ENCODE results near the gene RING1.

RING1 gene

DNA sequence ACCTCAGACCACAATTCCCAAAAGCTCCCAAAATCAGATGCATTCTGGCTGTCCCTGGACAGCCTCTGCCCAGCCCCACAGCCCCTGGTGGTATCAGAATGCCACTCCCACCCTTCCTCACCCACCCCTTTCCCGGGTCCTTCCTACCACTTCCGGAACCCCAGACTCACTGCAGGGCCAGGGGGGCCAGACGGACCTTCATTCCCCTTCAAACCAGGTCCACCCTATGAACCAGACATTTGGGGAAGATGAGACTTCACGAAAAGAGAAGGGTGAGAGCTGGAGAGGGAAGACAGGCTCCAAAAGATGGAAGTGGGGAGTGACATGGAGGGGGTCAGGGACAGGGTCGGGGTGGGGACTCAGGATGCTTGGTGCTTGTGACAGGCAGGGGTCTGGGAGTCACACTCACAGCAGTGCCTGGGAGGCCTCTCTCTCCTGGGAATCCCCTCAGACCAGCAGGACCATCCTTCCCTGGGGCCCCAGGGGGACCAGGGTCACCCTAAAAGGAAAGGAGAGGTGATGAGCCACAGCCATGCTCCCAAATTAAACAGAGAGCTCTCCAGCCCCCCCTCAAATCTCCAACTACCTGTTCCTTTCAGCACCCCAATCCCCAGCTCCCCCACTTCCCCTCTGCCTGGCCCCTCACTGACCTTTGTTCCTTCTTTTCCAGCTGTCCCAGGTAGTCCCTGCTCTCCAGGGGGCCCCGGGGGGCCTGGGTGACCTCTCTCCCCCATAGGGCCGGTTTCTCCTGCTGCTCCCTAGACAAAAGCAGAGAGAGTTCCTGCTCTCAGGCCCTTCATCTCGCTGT, 36.2 kb upstream of the RING1 start:
- no peak for DNase-seq (ENCODE audit: low read depth in 2 of 2)

DNA sequence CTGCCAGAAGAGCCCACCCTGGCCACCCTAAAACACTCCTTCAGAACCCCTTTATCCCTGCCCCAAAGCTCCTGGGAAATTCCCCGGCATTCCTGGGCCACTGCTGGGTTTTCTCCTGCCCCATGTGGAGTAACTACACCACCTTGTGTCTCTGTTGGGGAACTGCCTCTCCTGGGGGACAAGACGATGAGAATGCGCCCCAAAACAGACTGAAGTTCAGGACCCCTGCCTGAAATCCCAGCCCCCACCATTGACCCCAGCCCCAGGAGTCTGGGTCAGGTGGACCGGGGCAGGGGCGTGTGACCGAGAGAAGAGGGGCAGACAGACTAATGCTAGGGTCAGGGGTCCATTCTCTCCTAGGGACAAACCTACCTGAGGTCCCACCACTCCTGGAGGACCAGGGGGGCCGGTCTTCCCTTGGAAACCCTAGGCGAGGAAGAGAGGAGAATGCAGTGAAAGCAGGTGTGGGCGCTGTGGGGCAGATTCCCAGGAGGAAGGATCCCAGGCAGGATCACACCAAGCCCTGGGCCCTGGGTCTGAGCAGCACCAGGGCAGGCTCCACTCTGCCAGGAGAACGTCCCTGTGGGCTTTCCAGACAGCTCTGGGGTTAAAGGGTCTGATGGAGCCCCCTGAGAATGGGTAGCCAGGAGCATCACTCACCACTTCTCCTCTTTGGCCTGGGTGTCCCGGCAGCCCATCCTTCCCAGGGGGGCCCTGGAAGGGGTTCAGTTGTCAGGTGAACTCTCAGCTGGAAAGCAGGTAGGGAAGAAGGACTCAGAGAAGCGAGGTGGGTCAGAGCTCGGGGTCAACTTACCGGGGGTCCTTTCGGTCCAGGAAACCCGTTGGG, 35.4 kb upstream of the RING1 start:
- no peak for DNase-seq (ENCODE audit: low read depth in 2 of 2)

DNA sequence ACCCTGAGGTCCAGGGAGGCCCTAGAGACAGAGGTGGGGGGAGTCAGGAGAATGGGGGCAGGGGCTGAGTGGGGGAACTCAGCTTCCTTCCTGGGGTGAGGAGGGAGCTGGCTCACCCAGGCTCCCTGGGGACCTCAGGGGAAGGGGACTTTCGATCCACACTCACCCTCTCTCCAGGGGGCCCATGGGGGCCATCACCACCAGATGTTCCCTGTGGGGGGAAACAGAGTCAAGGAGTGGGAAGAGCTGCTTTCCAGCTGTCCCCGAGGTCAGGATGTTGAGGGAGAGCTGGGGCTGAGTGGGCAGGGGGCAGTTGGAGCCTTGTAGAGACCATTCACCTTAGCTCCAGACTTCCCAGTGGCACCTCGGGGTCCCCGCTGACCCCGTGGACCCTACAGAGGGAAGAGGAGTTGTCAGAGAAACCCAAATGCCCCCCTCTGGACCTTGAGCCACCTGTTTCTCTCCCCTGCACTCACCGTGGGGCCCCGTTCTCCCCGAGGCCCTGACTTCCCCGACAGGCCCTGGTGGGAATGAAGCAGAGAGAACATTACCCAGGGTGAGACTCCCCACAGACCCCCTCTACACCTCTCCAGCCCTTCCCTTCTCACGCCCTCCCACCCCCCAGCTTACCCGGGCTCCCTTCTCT, 34.6 kb upstream of the RING1 start:
- DNase-seq (ENCODE audit: low read depth in 2 of 2): no peak

DNA sequence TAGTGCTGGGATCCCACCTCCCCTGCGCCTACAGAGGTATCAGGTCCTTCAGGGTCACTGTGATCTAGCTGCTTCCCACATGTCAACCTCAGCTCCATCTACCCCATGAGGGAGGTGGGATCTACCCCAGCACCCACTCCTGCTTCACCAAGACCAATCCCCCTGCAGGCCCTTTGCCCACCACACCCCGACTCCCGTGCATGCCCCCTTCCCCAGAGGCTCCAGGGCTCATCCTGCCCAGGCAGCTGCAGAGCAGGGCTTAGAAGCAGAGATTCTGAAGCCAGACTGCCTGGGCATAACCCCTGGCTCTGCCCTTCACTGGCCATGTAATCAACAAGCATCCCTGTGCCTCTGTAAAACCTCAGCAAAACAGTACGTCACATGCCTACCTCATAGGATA, 33.5 kb upstream of the RING1 start:
- DNase-seq (ENCODE audit: low read depth in 2 of 2): no peak

DNA sequence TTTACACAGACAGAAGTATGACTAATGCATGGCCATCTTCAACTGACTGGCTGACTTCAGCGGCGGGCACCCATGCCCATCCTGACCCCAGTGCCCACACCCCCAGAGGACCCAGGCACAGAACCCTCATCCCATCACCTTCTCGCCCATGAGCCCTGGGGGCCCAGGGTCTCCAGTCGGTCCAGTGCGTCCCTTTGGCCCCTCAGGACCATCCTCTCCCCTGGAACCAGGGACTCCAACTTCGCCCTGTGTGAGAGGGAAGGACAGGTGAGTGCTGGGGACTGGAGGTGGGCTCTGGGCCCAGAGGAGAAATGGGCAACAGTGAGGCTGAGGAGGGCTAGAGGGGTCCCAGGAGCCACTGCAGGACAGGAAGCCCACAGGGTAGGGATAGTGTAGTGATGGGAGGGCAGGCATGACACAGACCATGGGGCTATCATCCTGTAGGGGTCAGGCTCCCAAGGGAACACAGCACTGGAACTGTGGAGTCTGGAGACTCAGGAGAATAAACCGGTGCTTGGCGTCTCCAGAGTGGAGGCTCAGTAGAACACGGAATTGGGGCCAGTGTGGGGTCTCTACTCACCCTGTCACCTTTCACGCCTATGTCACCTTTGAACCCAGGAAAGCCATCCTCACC, 32.7 kb upstream of the RING1 start:
- no peak for DNase-seq (ENCODE audit: low read depth in 2 of 2)

DNA sequence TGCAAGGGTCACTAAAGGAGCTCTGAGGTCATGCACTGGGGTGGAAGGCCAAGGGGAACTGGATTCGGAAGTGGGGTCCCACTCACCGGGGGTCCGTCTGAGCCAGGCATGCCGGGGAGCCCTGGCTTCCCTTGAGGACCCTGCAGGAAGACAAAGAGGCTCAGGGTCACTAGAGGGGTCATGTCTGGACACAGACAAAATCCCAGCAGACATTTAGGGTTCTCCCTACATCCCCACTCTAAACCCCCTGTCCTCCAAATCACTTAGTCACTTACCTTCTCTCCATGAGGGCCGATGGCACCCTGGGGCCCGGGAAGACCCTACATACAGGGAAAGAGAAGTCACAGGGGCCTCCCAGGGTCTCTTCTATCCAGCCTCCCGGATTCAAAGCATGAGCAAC, 31.4 kb upstream of the RING1 start:
- DNase-seq (ENCODE audit: low read depth in 2 of 2): no peak

DNA sequence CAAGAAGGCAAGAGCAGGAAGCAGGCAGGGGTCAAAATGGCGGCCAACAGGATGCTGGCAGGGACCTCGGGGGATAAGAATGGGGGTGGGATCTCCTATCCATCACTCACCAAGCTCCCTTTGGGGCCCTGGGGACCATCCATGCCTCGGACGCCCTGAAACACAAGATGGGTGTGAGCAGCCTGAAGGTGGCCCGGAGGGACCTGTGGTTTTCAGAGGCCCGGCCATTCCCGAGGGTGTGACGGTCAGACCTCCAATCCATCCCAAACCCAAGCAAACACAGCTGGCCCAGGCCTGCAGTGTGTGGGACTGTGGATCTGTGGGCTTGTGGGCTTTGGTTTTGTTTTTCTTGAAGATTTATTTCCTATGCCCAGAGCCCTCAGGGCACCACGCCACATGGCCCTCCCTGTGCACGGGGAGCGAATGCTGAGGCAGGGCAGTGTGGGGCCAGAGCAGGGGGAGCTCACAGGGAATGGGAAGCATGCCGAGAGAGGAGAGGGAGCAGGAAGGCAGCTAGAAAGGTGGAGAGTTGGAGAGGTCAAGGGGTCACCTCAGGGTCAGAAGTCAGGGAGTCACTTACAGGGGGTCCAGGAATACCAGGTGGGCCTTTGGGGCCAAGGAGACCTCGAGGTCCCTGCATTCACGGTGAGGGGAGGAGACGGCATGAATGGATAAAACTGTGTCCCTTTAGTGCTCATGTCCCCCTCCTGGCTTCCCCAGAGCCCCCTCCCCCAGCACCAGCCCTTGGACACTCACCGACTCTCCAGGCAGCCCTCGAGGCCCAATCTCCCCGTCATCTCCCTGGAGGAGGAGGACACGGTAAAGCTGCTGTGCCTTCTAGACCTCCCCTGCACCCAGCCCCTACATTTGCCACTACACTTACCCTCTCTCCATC, 30.5 kb upstream of the RING1 start:
- DNase-seq (ENCODE audit: low read depth in 2 of 2): no peak

DNA sequence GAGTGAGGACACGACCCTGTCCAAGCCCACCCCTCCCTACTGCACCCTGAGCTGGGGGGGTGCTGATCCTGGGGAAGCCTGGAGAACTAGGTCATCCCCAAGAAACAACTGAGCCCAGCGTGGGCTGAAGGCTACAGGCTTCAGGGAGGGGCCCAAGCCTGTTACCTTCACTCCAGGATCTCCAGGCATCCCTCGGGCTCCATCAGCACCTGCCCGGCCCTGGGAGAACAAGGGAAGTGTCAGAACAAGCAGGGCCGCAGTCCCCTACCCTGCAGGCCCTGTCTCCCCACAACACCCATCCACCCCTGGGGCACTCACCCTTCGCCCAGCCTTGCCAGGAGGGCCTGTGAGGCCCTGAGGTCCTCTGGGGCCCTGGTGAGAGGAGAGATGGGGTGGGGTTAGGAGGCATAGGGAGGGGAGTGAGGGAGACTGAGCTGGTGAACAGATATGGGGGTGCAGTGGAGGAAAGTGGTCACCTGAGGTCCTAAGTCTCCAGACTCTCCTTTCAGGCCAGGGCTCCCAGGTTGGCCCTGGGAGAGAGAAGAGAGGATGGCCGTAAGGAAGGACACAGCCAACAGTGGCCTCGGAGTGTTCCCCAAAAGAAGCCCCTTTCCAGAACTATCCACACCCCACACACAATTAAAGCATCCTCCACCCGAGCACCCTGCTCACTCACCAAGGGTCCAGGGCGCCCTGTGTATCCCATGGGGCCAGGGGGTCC, 29.4 kb upstream of the RING1 start:
- no peak for DNase-seq (ENCODE audit: low read depth in 2 of 2)

DNA sequence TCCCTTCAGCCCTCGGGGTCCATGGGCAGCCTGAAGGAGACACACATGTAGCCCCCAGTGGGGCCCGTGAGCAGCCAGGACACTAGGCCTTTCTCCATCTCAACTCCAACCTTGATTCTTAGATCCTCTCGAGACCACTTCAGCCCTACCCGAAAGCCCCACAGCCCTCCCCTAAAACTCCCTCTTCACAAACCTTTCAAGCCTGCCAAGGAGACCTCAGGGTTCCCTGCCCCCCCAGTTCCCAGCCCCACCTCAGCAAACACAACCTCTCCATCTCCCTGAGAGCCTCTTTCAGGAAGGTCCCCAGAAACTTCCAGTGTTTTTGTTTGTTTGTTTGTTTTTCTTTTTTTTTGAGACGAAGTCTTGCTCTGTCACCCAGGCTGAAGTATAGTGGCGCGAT, 27.2 kb upstream of the RING1 start:
- no peak for DNase-seq (ENCODE audit: low read depth in 2 of 2)

DNA sequence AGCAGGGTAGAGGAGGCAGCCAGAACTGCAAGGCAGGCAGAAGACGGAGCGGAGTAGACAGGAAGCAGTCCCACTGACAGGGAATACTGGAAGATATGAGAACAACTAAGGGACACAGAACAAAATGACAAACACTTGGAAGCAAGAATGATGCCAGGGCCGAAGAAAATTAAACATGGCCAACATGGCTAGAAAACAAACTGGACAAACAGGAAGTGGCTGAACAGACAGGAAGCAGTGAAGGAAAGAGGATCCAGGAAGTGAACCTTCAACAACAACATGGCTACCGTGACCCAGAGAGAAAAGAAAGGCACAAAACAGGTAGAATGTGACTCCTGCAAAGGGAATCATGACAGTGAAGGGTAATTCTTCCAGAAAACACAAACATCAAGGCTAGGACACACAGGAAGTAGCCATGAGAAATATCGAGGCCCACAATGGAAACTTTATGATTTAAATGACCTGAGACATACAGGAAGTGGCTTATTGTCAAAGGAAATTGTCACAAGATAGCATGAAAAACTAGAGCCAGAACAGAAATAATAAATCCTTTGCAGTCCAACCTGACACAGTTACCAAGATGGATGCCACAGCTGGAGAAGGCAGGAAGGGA, 25.1 kb upstream of the RING1 start:
- DNase-seq (ENCODE audit: low read depth in 2 of 2): no peak

DNA sequence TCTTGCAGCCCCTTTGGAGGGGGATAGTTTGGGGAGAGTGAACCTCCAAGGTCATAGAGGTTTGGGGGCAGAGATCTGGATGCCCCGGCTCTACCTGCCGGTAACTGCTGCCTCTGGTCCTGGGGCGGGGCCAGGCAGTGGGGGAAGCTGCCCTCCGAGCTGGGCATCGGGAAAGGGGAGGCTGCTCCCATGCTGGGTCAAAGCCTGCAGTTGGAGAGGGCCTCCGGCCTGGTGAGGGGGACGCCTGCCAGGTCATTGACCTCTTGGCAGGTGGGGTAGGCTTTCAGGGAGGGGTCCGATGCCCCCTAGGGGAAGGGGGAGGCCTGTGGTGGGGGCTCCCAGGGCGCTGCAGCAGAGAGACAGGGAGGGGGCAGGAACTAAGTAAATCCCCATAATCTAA, 23.1 kb upstream of the RING1 start:
- DNase-seq (ENCODE audit: low read depth in 2 of 2): no peak

DNA sequence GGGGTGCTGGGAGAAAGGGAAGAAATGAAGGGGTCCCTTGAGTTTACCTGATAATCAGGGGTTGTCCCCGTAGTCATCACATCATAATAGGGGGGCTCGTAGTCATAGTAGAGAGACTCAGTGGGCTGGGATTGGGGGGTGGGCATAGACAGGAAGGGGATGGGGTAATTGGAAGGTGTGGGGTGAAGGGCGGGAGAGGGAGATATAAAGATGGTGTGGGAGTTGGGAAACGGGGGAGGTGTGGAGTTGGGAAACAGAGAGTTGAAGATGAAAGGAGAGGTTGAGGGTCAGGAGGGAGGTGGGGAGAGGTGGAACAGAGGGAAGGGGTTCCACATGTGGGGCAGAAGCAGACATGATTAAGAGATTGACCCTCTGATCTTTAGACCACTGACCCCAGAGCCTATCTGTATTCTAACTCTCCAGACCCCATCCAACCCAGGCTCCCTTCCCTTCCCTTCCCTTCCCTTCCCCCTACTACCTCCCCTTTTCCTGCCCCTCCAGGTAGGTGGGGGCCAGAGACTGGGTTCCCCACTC, 22.6 kb upstream of the RING1 start:
- no peak for DNase-seq (ENCODE audit: low read depth in 2 of 2)

DNA sequence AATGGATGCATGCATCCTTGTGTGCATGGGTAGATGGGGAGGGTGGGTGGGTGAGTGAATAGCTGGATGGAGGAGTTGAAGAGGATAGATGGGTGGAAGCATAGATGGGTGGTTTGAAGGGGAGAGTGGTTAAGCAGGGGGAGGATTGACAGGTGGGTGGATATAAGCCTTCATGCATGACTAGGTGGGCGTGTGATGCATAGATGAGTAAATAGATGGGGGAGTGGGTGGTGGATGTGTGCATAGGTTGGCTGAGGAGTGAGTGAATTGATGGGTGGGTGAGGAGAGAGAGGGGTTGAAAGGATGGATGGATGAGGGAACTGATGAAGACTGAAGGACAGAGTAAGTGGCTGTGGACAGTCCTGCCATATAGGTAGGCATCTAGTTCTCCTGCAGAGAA, 20.5 kb upstream of the RING1 start:
- DNase-seq (ENCODE audit: low read depth in 2 of 2): no peak

DNA sequence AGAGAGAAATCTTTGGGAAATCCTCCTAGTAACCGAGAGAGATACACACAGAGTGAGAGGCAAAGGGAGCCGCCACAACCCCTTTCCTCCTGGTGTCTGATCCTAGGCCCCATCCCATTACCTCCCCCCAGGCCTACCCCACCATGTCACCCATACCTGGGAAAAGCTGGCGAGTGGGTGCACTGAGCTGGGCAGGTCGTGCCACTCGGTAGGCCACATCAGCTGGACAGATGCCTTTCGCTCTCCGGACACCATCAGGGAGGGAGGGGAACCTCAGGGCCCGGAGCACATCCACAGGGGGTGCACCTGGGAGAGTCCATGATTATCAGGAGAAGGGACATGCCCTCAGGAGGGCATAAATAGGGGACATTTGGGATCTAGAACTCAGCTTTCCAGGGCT, 19.1 kb upstream of the RING1 start:
- DNase-seq (ENCODE audit: low read depth in 2 of 2): no peak

DNA sequence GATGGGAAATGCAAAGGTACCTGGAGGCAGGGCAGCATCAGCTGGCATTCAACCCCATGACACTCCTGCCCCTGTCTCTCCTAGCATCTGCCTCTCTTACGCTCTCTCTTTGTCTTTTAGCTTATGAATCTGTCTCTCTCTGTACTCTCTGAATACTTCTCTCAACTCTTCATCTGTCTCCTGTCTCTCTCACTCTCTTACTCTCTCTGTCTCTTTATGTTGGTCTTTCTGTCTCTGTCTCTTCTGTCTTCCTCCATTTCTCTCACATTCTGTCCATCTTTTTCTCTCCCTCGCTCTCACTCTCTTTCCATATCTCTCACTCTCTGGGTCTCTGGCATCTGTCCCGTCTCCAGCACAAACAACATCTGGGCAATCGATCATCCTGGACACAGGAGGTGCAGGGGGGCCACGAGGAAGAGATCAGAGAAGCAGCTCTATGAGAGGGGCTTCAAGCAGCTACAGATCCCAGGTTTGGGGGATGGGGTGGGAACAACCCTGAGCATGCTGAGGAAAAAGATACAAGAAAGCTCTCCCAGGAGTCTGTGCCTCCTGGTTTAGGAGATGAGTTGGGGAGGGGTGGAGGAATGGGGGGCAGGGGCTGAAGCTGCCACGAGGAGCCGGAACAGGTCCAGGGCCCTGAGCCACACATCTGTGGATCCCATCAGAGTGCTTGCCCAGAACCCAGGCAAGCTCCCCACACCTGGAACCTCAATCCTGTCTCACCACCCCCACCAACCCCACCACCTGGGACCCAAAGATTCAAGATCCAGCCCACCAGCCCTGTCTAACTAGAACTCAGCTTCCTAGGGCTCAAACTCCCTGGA, 18.5 kb upstream of the RING1 start:
- DNase-seq (ENCODE audit: low read depth in 2 of 2): no peak

DNA sequence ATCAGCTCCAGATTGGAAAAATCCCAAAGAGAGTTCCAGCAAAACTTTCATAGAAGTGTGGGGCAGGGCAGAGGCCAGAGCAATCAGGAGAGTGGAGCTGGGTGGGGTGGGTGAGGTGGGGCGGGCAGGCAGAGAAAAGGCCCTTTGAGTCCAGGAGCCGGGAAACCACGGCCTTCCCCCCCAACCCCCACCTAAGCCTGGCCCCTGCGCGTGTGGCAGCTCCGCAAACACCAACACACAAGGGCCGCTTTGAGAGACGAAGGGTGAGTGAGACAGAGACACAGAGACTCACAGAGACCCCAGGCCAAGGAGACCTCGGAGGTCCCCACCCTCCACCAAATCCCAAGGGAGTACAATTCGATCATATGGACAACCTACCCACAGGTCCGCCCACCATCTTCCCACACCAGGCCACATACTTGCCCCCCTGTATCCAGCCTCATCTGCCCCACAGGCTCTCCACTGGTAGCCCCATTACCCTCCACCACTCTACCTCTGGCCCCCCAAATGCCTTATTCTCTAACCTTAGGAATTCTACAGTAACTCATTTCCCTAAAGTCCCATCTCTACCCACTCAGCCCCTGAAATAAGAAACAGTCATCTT, 17.7 kb upstream of the RING1 start:
- no peak for DNase-seq (ENCODE audit: low read depth in 2 of 2)

DNA sequence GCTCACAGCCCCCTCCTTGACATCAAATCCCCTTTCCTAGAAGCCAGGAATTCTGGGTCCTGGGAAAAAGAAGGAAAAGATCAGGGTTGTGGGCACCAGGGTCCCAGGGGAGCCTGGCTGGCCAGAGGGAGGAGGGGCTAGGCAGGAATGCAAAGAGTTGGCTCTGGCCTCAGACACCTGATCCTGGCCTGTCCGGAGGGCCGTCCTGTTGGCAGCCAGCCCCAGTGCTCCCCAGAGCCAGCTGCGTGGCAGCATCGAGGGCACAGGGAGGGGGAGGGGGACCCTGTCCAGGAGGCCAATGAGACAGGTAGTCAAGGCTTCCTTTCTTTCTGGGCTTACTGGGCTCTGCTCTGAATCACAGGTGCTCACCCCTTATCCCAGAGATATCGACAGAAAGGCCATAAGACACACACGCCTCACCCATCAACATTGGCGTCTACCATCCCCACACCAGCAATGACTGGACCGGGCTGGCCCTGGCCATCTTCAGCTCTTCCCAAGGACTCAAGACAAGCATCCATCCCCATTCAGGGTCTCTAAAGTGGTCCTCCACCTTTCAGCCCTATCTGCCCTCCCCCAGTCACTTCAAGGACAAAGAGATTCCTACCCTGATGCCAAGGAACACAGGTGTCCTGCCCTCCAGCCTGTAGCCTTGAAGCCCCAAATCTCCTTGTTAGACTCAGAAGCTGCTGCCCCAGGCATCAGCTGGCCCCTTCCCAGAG, 16.8 kb upstream of the RING1 start:
- no peak for DNase-seq (ENCODE audit: low read depth in 2 of 2)

DNA sequence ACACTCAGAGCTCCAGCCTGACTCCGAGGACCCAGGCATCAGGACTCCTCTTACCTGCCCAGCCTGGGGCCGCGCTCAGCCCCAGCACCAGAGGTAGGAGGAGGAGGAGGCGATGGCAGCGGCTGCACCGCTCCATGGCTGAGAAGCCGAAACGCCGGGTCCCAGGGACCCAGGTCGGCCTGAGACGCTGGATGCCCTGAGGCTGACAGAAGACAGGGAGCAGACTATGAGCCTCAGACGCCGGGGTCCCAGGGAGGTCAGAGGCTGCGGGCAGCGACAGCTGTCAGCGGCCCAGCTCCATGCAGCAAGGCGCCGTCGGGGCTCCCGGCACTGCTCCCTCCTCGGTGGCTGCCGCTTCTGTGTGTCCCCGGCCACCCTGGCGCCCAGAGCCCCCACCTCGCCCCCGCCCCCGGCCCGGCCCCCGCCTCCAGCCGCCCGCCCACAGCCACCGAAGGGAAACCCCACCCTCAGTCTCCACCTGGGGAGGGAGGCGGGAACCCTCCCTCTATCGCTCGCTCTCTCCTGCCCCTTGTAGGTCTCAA, 16.1 kb upstream of the RING1 start, which contains the start of gene COL11A2:
TSS of gene COL11A2 (minus strand) at position 363 of the 542 bp plus-strand sequence. CDS start at position 136, 227 bp downstream.
- DNase-seq (ENCODE audit: low read depth in 2 of 2): no peak
